WERI-Rb-1 (cell line): ENCODE results near the gene NUDT8.

ENCODE experiments used
- DNase-seq: peaks from one replicate; pipeline ENCODE4 v3.0.0-alpha.2; 2020
- H3K27ac ChIP-seq: fragments of 250-450 bp; sonication (Bioruptor Pico); 2 replicates; pipeline ENCODE4 v1.5.1; 2020; ENCODE audit warnings: mild to moderate bottlenecking, moderate library complexity
- H3K27me3 ChIP-seq: fragments of 250-450 bp; sonication (Bioruptor Pico); 2 replicates; pipeline ENCODE4 v1.5.1; 2021; ENCODE audit warnings: mild to moderate bottlenecking, low read depth, moderate library complexity; ENCODE audit not compliant: insufficient read depth, severe bottlenecking
- H3K36me3 ChIP-seq: fragments of 250-450 bp; sonication (Bioruptor Pico); 2 replicates; pipeline ENCODE4 v1.5.1; 2020; ENCODE audit warnings: mild to moderate bottlenecking, moderate library complexity
- H3K4me3 ChIP-seq: 2 replicates; pipeline ENCODE4 v1.5.1; 2011; ENCODE audit warnings: low read depth, mild to moderate bottlenecking, control low read depth, low read length
- H3K9me3 ChIP-seq: fragments of 250-450 bp; sonication (Bioruptor Pico); 2 replicates; pipeline ENCODE4 v1.5.1; 2021; ENCODE audit warnings: mild to moderate bottlenecking, moderate library complexity; ENCODE audit not compliant: severe bottlenecking
- CTCF ChIP-seq: IDR thresholded peaks from 2 replicates; pipeline ENCODE4 v1.5.1; 2011; ENCODE audit warnings: low read depth, mild to moderate bottlenecking, control low read depth, inconsistent platforms, low read length

The NUDT8 gene

GRCh38 chr11:67629386-67630227 is at the start of gene NUDT8:
Gene NUDT8, minus strand, starts transcription at chr11:67629937. Its CDS starts 26 bp downstream, at chr11:67629911.
- Histone ChIP-seq H3K27ac (peak within 1 kb of the TSS; percentile 81), H3K4me3 (peak within 1 kb of the TSS; percentile 68), H3K27me3 (no peaks in the 10 kb centered on the region), H3K36me3 (no peaks in the 10 kb centered on the region), H3K9me3 (no peaks in the 10 kb centered on the region)
- peak; percentile 82 for TF ChIP-seq CTCF
- DNase-seq, result peak; percentile 86

GRCh38 chr11:67675058-67675747 is 45.5 kb upstream of the NUDT8 start:
- Histone ChIP-seq H3K4me3 (no peak overlapping the region), H3K9me3 (no peaks in the 10 kb centered on the region)

GRCh38 chr11:67674442-67674871 is 44.7 kb upstream of the NUDT8 start, which contains the start of gene ALDH3B2:
Gene ALDH3B2, minus strand, starts transcription at chr11:67674623. Its CDS starts 7,688 bp downstream, at chr11:67666935.
- no peak for DNase-seq
- no peak for TF ChIP-seq CTCF
- H3K27ac ChIP-seq, result no peak within 1 kb of the TSS
- no peaks in the 10 kb centered on the region for H3K36me3 ChIP-seq
- H3K9me3 ChIP-seq, result no peaks in the 10 kb centered on the region
- H3K27me3 ChIP-seq, result no peaks in the 10 kb centered on the region
- no peak within 1 kb of the TSS for H3K4me3 ChIP-seq

More at GRCh38 chr11:67675058-67675747, 45.5 kb upstream of the NUDT8 start:
- TF ChIP-seq CTCF, result no peak
- no peak overlapping the region for H3K27ac ChIP-seq
- no peak for DNase-seq
- H3K27me3 ChIP-seq, result no peaks in the 10 kb centered on the region
- no peaks in the 10 kb centered on the region for H3K36me3 ChIP-seq

GRCh38 chr11:67673902-67674301 is 44.2 kb upstream of the NUDT8 start:
- DNase-seq, result no peak
- Histone ChIP-seq H3K27ac (no peak overlapping the region), H3K4me3 (no peak overlapping the region), H3K36me3 (no peaks in the 10 kb centered on the region), H3K9me3 (no peaks in the 10 kb centered on the region), H3K27me3 (no peaks in the 10 kb centered on the region)
- no peak for TF ChIP-seq CTCF

GRCh38 chr11:67673358-67673757 is 43.6 kb upstream of the NUDT8 start:
- H3K4me3 ChIP-seq, result no peak overlapping the region
- no peak for TF ChIP-seq CTCF
- no peaks in the 10 kb centered on the region for H3K27me3 ChIP-seq
- H3K9me3 ChIP-seq, result no peaks in the 10 kb centered on the region
- no peak overlapping the region for H3K27ac ChIP-seq
- H3K36me3 ChIP-seq, result no peaks in the 10 kb centered on the region
- no peak for DNase-seq
